PC-3 (cell line): Measurements from ENCODE around the gene EFCAB9. TPM values are rescaled to one million over a fixed set of nuclear protein-coding genes. Genes with fewer than 3 reads are reported as not detected.

Experiments
- ATAC-seq: fragments of 200-7000 bp; cut with Tn5 transposase; 2 replicates; pipeline ENCODE4 v1.9.1; 2020; ENCODE audit warnings: mild to moderate bottlenecking, moderate library complexity
- BruUV-seq: library from RNA; stranded (reverse); fragments of 400-500 nt; replicated peaks from 2 replicates; lab custom pipeline; 2021; lab: Mats Ljungman, UMichigan
- CTCF ChIA-PET: fragments of 300-600 bp; sonication (Branson Sonifier 250); formaldehyde crosslinking; loops from one replicate; lab custom pipeline; 2022; ENCODE audit warnings: antibody characterized with exemption; lab: Charles Lee
- POLR2A ChIA-PET: fragments of 300-600 bp; sonication (Branson Sonifier 250); formaldehyde crosslinking; loops from one replicate; lab custom pipeline; 2022; ENCODE audit warnings: antibody characterized with exemption; ENCODE audit not compliant: unreplicated experiment; lab: Charles Lee
- DNase-seq: peaks from one replicate; pipeline ENCODE4 v3.0.0-alpha.2; 2015
- H2AFZ ChIP-seq: fragments of 300-600 bp; sonication (generic); 2 replicates; pipeline ENCODE4 v1.6.0; 2016; ENCODE audit warnings: antibody characterized with exemption, low read length
- H3F3A ChIP-seq: fragments of 300-600 bp; sonication (generic); one replicate; pipeline ENCODE4 v1.6.0; 2017; ENCODE audit warnings: antibody characterized with exemption, low read length, control low read depth, mild to moderate bottlenecking; ENCODE audit not compliant: unreplicated experiment
- H3K27ac ChIP-seq: fragments of 300-600 bp; sonication (generic); 2 replicates; pipeline ENCODE4 v1.5.1; 2016; ENCODE audit warnings: mild to moderate bottlenecking, low read length
- H3K27me3 ChIP-seq: fragments of 300-600 bp; sonication (generic); 2 replicates; pipeline ENCODE4 v1.6.1; 2016; ENCODE audit warnings: low read length, mixed read lengths
- H3K36me3 ChIP-seq: fragments of 300-600 bp; sonication (generic); 2 replicates; pipeline ENCODE4 v1.6.1; 2016; ENCODE audit warnings: low read depth, mixed run types, low read length, mixed read lengths
- H3K4me1 ChIP-seq: fragments of 300-600 bp; sonication (generic); 2 replicates; pipeline ENCODE4 v1.5.1; 2016; ENCODE audit warnings: low read length; ENCODE audit not compliant: insufficient read depth
- H3K4me2 ChIP-seq: fragments of 300-600 bp; sonication (generic); 2 replicates; pipeline ENCODE4 v1.6.0; 2016; ENCODE audit warnings: low read length
- H3K4me3 ChIP-seq: fragments of 300-600 bp; sonication (generic); 2 replicates; pipeline ENCODE4 v1.5.1; 2016; ENCODE audit warnings: mild to moderate bottlenecking, low read length, mixed read lengths
- H3K79me2 ChIP-seq: fragments of 300-600 bp; sonication (generic); 2 replicates; pipeline ENCODE4 v1.6.1; 2017; ENCODE audit warnings: low read length, mixed read lengths
- H3K9ac ChIP-seq: fragments of 300-600 bp; sonication (generic); 2 replicates; pipeline ENCODE4 v1.6.0; 2016; ENCODE audit warnings: mild to moderate bottlenecking, low read length
- H3K9me2 ChIP-seq: fragments of 300-600 bp; sonication (generic); replicated peaks from 2 replicates; pipeline ENCODE4 v1.6.1; 2016; ENCODE audit warnings: mixed run types, low read length, mixed read lengths
- H3K9me3 ChIP-seq: fragments of 300-600 bp; sonication (generic); 2 replicates; pipeline ENCODE4 v1.6.1; 2016; ENCODE audit warnings: low read length, mixed read lengths
- H4K20me1 ChIP-seq: fragments of 300-600 bp; sonication (generic); 2 replicates; pipeline ENCODE4 v1.6.1; 2016; ENCODE audit warnings: low read length, mixed read lengths
- CTCF ChIP-seq: fragments of 300-600 bp; sonication (generic); conservative IDR thresholded peaks from 2 replicates; pipeline ENCODE4 v1.5.1; 2017; ENCODE audit warnings: antibody characterized with exemption, low read depth, mild to moderate bottlenecking, low read length
- EZH2 ChIP-seq: fragments of 300-600 bp; sonication (generic); IDR thresholded peaks from one replicate; pipeline ENCODE4 v1.6.1; 2017; ENCODE audit warnings: antibody characterized with exemption, mild to moderate bottlenecking, low read length; ENCODE audit not compliant: unreplicated experiment
- EZH2phosphoT487 ChIP-seq: fragments of 300-600 bp; sonication (generic); IDR thresholded peaks from 2 replicates; pipeline ENCODE4 v1.6.1; 2018; ENCODE audit warnings: mild to moderate bottlenecking, antibody characterized with exemption, low read length, borderline replicate concordance
- intact Hi-C: fragments of 100-400 bp; cut with micrococcal nuclease; formaldehyde crosslinking; loops from 2 replicates; pipeline ENCODE4 v1.9.0; 2023
- total RNA-seq: library from RNA; depleted of rRNA; stranded (reverse); fragments of >200 nt; gene quantifications from 2 replicates; pipeline ENCODE4 v1.2.3, GENCODE V29; 2014

EFCAB9 gene
- total RNA-seq, 1 experiment from 2014 or later: not detected

GRCh38 chr5:172235827-172236736, 42.1 kb downstream of the EFCAB9 start:
- POLR2A ChIA-PET: no interaction called here
- CTCF ChIA-PET: interaction anchor here (0.5 kb wide), 2 partner anchors 177 to 226 kb away, joined by 5 to 11 read pairs; no protein-coding TSS in a partner anchor

GRCh38 chr5:172238334-172238733, 44.4 kb downstream of the EFCAB9 start:
- Histone ChIP-seq H3K36me3 (peaks cover 3% of the 10 kb centered on the region), H3K27ac (no peak overlapping the region), H2AFZ (no peak overlapping the region), H3K9ac (no peak overlapping the region), H3F3A (no peaks in the 10 kb centered on the region), H3K79me2 (peaks cover 38% of the 10 kb centered on the region), H3K4me3 (no peak overlapping the region), H3K9me3 (no peaks in the 10 kb centered on the region), H3K4me2 (no peak overlapping the region), H3K27me3 (no peaks in the 10 kb centered on the region), H4K20me1 (peaks cover 15% of the 10 kb centered on the region; the same call in 1 of the 2 replicates), H3K4me1 (no peaks in the 10 kb centered on the region), H3K9me2 (no peaks in the 10 kb centered on the region)
- ChIA-PET CTCF (no interaction called here), POLR2A (no interaction called here)
- TF ChIP-seq EZH2phosphoT487 (no peak), EZH2 (no peak), CTCF (no peak)
- intact Hi-C loops: loop anchor here (5.0 kb wide), 1 partner anchor 44 kb away; the partner anchor contains the start of gene UBTD2
- no TSS peak for BruUV-seq
- DNase-seq (no peak), ATAC-seq (no peak)

More at GRCh38 chr5:172235827-172236736, 42.1 kb downstream of the EFCAB9 start:
- Histone ChIP-seq H3K4me3 (no peak overlapping the region), H3K27me3 (no peaks in the 10 kb centered on the region), H2AFZ (no peak overlapping the region), H3K27ac (no peak overlapping the region), H3K9me3 (no peaks in the 10 kb centered on the region), H3F3A (no peaks in the 10 kb centered on the region), H3K36me3 (peaks cover 11% of the 10 kb centered on the region), H3K9me2 (no peaks in the 10 kb centered on the region), H3K4me1 (no peaks in the 10 kb centered on the region), H3K4me2 (no peak overlapping the region), H3K9ac (no peak overlapping the region), H3K79me2 (peaks cover 38% of the 10 kb centered on the region), H4K20me1 (peaks cover 15% of the 10 kb centered on the region; the same call in 1 of the 2 replicates)
- ATAC-seq: no peak
- intact Hi-C loops: loop anchor here (5.0 kb wide), 1 partner anchor 46 kb away; the partner anchor contains the start of gene UBTD2
- DNase-seq: no peak
- BruUV-seq: no TSS peak
- no peak for TF ChIP-seq CTCF
- TF ChIP-seq EZH2: no peak
- TF ChIP-seq EZH2phosphoT487: no peak

- H3K4me3 ChIP-seq: no peak overlapping the region
- H3K4me1 ChIP-seq: no peaks in the 10 kb centered on the region
- intact Hi-C loops: no loop called here
- no peak for DNase-seq
- TF ChIP-seq CTCF (no peak), EZH2phosphoT487 (no peak), EZH2 (no peak)
- H2AFZ ChIP-seq: no peak overlapping the region
- H3K36me3 ChIP-seq: no peaks in the 10 kb centered on the region; the same call in 1 of the 2 replicates
- no peak overlapping the region for H3K4me2 ChIP-seq
- H3K27me3 ChIP-seq: no peaks in the 10 kb centered on the region
- no peaks in the 10 kb centered on the region for H3K9me3 ChIP-seq
- no peak overlapping the region for H3K9ac ChIP-seq
- peaks cover 48% of the 10 kb centered on the region for H3K79me2 ChIP-seq
- no peak for ATAC-seq
- ChIA-PET CTCF (no interaction called here), POLR2A (no interaction called here)
- no peak overlapping the region for H3K27ac ChIP-seq
- H3K9me2 ChIP-seq: no peaks in the 10 kb centered on the region
- BruUV-seq: no TSS peak
- H3F3A ChIP-seq: no peaks in the 10 kb centered on the region
- H4K20me1 ChIP-seq: no peaks in the 10 kb centered on the region
These were observed 49.3 kb downstream of the EFCAB9 start for GRCh38 chr5:172243302-172243701.
